Parathyroid adenoma (tissue), 2 donors: ENCODE data around the gene TAF9B.

ENCODE experiments used
- H2AFZ ChIP-seq: fragments of 300-600 bp; sonication (generic); one replicate; pipeline ENCODE4 v1.7.0; 2017; ENCODE audit warnings: antibody characterized with exemption, mild to moderate bottlenecking
- H3K27ac ChIP-seq: fragments of 300-600 bp; sonication (generic); one replicate; pipeline ENCODE4 v1.7.0; 2017
- H3K27me3 ChIP-seq: fragments of 300-600 bp; sonication (generic); one replicate; pipeline ENCODE4 v1.7.0; 2017; ENCODE audit warnings: low read length; ENCODE audit not compliant: control insufficient read depth, insufficient read depth
- H3K36me3 ChIP-seq: fragments of 300-600 bp; sonication (generic); one replicate; pipeline ENCODE4 v1.7.0; 2017; ENCODE audit warnings: low read length; ENCODE audit not compliant: control insufficient read depth, insufficient read depth
- H3K4me1 ChIP-seq: fragments of 300-600 bp; sonication (generic); one replicate; pipeline ENCODE4 v1.7.0; 2017; ENCODE audit warnings: control low read depth
- H3K4me2 ChIP-seq: fragments of 300-600 bp; sonication (generic); one replicate; pipeline ENCODE4 v1.7.0; 2017; ENCODE audit warnings: low read length
- H3K4me3 ChIP-seq: fragments of 300-600 bp; sonication (generic); one replicate; pipeline ENCODE4 v1.7.0; 2017; ENCODE audit warnings: low read depth, low read length
- H3K79me2 ChIP-seq: fragments of 300-600 bp; sonication (generic); one replicate; pipeline ENCODE4 v1.7.0; 2017; ENCODE audit warnings: control low read depth
- H3K9ac ChIP-seq: fragments of 300-600 bp; sonication (generic); one replicate; pipeline ENCODE4 v1.7.0; 2017; ENCODE audit warnings: mild to moderate bottlenecking
- H3K9me3 ChIP-seq: fragments of 300-600 bp; sonication (generic); one replicate; pipeline ENCODE4 v1.7.0; 2017; ENCODE audit warnings: low read length; ENCODE audit not compliant: control insufficient read depth
- CTCF ChIP-seq: fragments of 300-600 bp; sonication (generic); IDR thresholded peaks from one replicate; pipeline ENCODE4 v1.7.0; 2017; ENCODE audit warnings: antibody characterized with exemption, mild to moderate bottlenecking
- donor health status: primary hyperparathyroidism.

Gene TAF9B

GRCh38 chrX:78105944-78106650 lies 33.4 kb downstream of the TAF9B start:
- peak overlapping the region; percentile 29 for H3K27ac ChIP-seq
- H3K36me3 ChIP-seq = no peaks in the 10 kb centered on the region
- H3K4me1 ChIP-seq = no peaks in the 10 kb centered on the region
- no peaks in the 10 kb centered on the region for H3K27me3 ChIP-seq
- no peak overlapping the region for H3K9ac ChIP-seq
- peak overlapping the region; percentile 73 for H3K4me2 ChIP-seq
- H2AFZ ChIP-seq = no peak overlapping the region
- TF ChIP-seq CTCF = no peak
- H3K79me2 ChIP-seq = peaks cover 21% of the 10 kb centered on the region
- peak overlapping the region; percentile 91 for H3K4me3 ChIP-seq
- no peaks in the 10 kb centered on the region for H3K9me3 ChIP-seq

GRCh38 chrX:78104447-78105176 lies 34.8 kb downstream of the TAF9B start:
- H3K4me3 ChIP-seq = peak overlapping the region; percentile 91
- H3K9ac ChIP-seq = peak overlapping the region; percentile 1
- H3K4me1 ChIP-seq = no peaks in the 10 kb centered on the region
- H3K4me2 ChIP-seq = peak overlapping the region; percentile 73
- H3K79me2 ChIP-seq = peaks cover 20% of the 10 kb centered on the region
- H3K27ac ChIP-seq = peak overlapping the region; percentile 91
- H3K36me3 ChIP-seq = no peaks in the 10 kb centered on the region
- no peaks in the 10 kb centered on the region for H3K9me3 ChIP-seq
- TF ChIP-seq CTCF = no peak
- peak overlapping the region; percentile 76 for H2AFZ ChIP-seq
- no peaks in the 10 kb centered on the region for H3K27me3 ChIP-seq

GRCh38 chrX:78103623-78104446 lies 35.6 kb downstream of the TAF9B start, which contains the start of gene PGK1:
PGK1 (plus strand) TSS chrX:78104248; CDS start chrX:78104341, 93 bp downstream.
- peaks cover 20% of the 10 kb centered on the region for H3K79me2 ChIP-seq
- H3K4me3 ChIP-seq = peak within 1 kb of the TSS; percentile 91
- H3K9me3 ChIP-seq = no peaks in the 10 kb centered on the region
- H3K27ac ChIP-seq = peak within 1 kb of the TSS; percentile 91
- peak within 1 kb of the TSS; percentile 92 for H2AFZ ChIP-seq
- H3K9ac ChIP-seq = peak within 1 kb of the TSS; percentile 1
- no peaks in the 10 kb centered on the region for H3K4me1 ChIP-seq
- peak within 1 kb of the TSS; percentile 82 for H3K4me2 ChIP-seq
- H3K36me3 ChIP-seq = no peaks in the 10 kb centered on the region
- H3K27me3 ChIP-seq = no peaks in the 10 kb centered on the region
- TF ChIP-seq CTCF = no peak

- Histone ChIP-seq H3K4me2 (peak overlapping the region; percentile 82), H3K27ac (peak overlapping the region; percentile 91), H2AFZ (peak overlapping the region; percentile 92), H3K27me3 (no peaks in the 10 kb centered on the region), H3K9ac (no peak overlapping the region), H3K4me1 (no peaks in the 10 kb centered on the region), H3K9me3 (no peaks in the 10 kb centered on the region), H3K4me3 (peak overlapping the region; percentile 91), H3K79me2 (peaks cover 20% of the 10 kb centered on the region), H3K36me3 (no peaks in the 10 kb centered on the region)
- TF ChIP-seq CTCF = no peak
These were observed 36.3 kb downstream of the TAF9B start for GRCh38 chrX:78103001-78103622.
